ENCODE data around the gene SEPTIN1. TPM values are rescaled to one million over a fixed set of nuclear protein-coding genes. Genes with fewer than 3 reads are reported as not detected.

SEPTIN1 gene
- total and polyA plus RNA-seq, 2 of the 13 experiments (the other 11 are each of a cell fraction or from before 2014, with no cell fraction given) = 0.18 to 0.67 TPM

DNA sequence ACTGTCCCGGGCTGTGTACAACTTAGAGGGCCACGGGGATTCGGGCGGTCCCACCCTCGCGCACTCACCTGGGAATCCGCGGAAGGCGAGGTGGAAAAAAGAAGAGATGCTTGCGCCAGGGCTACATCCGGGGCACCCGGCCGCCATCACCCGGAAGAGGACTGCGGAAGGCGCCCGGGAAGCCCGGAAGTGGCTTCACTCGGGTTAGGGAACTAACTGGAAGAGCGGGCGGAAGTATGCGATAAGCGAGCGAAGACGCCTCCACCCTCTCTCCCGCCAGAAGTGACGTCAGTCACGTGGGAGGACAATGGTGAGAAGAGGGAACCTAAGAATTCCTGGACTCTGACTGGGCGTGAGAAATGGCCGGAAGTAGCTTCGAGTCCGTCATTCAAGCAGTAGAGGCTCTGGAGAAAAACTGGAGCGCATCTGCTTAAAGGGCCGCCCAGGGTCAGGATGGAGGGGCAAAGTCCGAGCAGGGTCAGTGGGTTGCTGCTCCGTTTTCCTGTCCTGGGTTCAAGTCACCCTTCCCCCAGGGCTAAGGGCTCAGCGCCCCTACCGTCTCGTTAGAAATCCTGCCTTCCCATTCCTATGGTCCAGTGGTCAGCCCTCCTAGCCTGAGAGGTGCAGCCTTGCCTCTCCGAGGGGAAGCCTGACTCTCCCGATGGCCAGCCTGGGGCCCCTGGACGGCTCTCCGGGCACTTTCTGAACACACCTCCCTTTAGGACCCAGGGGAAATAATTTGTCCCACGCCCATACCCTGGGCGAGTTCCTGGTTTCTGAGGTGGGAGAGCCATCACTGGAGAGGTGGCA lies 27.0 kb downstream of the SEPTIN1 start, which contains the start of gene CD2BP2 (continued):
- TF ChIP-seq TCF12 (IDR thresholded peaks at IDR 0.05) (no peak), TCF12 (CRISPR knock-in tag; IDR thresholded peaks at IDR 0.05) (0 out of 2 replicates have a peak, but pooled peaks have one; percentile 49), ATF7-NPFF (CRISPR knock-in tag; IDR thresholded peaks at IDR 0.05; ENCODE audit: low read depth) (peak; percentile 78), NFKBIZ (CRISPR knock-in tag; IDR thresholded peaks at IDR 0.05) (peak; percentile 74), ZFP36L1 (CRISPR knock-in tag; IDR thresholded peaks at IDR 0.05) (peak; percentile 90; the same call in 1 of the 2 replicates), WIZ (CRISPR knock-in tag; IDR thresholded peaks at IDR 0.05) (peak; percentile 87), NFYB (CRISPR knock-in tag; IDR thresholded peaks at IDR 0.05) (peak; percentile 47), CAMTA2 (CRISPR knock-in tag; IDR thresholded peaks at IDR 0.05; ENCODE audit: borderline replicate concordance) (0 out of 2 replicates have a peak, but pooled peaks have one; percentile 21), SNAPC2 (CRISPR knock-in tag; IDR thresholded peaks at IDR 0.05) (peak; percentile 56; the same call in 1 of the 2 replicates), ZNF556 (CRISPR knock-in tag; IDR thresholded peaks at IDR 0.05; ENCODE audit: borderline replicate concordance) (peak; percentile 84; the same call in 1 of the 2 replicates), ZNF232 (CRISPR knock-in tag; IDR thresholded peaks at IDR 0.05; ENCODE audit: borderline replicate concordance) (peak; percentile 84; the same call in 1 of the 2 replicates)
- TF ChIP-seq, protein P1, sequence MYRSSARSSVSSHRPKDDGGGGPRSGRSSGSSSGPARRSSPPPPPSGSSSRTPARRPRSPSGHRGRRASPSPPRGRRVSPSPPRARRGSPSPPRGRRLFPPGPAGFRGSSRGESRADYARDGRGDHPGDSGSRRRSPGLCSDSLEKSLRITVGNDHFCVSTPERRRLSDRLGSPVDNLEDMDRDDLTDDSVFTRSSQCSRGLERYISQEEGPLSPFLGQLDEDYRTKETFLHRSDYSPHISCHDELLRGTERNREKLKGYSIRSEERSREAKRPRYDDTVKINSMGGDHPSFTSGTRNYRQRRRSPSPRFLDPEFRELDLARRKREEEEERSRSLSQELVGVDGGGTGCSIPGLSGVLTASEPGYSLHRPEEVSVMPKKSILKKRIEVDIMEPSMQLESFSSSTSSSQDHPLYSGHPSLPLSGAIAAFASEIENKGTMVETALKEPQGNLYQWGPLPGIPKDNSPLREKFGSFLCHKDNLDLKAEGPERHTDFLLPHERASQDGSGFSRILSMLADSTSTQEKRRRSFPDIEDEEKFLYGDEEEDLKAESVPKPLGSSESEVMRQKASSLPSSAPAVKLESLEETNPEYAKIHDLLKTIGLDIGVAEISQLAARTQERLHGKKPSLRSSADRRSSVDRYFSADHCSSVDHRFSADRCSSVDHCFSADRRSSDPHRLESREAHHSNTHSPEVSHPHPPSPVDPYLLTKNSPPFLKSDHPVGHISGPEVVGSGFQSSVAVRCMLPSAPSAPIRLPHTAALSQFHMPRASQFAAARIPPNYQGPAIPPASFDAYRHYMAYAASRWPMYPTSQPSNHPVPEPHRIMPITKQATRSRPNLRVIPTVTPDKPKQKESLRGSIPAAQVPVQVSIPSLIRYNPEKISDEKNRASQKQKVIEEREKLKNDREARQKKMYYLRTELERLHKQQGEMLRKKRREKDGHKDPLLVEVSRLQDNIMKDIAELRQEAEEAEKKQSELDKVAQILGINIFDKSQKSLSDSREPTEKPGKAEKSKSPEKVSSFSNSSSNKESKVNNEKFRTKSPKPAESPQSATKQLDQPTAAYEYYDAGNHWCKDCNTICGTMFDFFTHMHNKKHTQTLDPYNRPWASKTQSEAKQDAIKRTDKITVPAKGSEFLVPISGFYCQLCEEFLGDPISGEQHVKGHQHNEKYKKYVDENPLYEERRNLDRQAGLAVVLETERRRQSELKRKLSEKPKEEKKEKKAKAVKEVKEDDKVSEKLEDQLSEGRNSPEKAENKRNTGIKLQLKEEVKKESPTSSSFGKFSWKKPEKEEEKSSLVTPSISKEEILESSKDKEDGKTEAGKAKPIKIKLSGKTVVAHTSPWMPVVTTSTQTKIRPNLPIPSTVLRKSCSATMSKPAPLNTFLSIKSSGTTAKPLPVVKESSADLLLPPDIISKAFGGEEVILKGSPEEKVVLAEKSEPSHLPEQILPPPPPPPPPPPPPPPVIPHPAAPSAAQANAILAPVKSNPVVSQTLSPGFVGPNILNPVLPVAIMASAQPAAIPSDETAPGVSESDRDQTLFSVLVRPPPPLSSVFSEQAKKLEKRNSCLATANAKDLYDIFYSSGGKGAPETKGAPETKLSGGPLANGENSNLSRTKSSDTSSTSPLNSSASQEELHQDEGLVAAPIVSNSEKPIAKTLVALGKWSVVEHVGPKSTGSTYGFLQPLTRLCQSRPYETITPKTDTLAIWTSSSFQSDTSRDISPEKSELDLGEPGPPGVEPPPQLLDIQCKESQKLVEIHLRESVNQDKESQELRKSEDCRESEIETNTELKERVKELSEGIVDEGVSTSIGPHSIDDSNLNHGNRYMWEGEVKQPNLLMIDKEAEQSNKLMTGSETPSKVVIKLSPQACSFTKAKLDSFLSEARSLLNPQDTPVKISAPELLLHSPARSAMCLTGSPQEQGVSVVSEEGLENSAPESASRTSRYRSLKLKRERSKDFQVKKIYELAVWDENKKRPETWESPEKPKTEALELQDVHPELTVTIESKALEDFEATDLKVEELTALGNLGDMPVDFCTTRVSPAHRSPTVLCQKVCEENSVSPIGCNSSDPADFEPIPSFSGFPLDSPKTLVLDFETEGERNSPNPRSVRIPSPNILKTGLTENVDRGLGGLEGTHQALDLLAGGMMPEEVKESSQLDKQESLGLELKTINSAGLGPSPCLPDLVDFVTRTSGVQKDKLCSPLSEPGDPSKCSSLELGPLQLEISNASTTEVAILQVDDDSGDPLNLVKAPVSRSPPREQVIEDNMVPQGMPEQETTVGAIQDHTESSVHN (CRISPR knock-in tag; IDR thresholded peaks at IDR 0.05) = no peak; the same call in 1 of the 2 replicates
- TF ChIP-seq, protein P2, sequence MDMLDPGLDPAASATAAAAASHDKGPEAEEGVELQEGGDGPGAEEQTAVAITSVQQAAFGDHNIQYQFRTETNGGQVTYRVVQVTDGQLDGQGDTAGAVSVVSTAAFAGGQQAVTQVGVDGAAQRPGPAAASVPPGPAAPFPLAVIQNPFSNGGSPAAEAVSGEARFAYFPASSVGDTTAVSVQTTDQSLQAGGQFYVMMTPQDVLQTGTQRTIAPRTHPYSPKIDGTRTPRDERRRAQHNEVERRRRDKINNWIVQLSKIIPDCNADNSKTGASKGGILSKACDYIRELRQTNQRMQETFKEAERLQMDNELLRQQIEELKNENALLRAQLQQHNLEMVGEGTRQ (IDR thresholded peaks at IDR 0.05; ENCODE audit: low read depth, low read length) = peak; percentile 95
- TF ChIP-seq, protein P2 (CRISPR knock-in tag; IDR thresholded peaks at IDR 0.05; ENCODE audit: borderline replicate concordance) = peak; percentile 95; the same call in 1 of the 2 replicates
- TF ChIP-seq, protein P3, sequence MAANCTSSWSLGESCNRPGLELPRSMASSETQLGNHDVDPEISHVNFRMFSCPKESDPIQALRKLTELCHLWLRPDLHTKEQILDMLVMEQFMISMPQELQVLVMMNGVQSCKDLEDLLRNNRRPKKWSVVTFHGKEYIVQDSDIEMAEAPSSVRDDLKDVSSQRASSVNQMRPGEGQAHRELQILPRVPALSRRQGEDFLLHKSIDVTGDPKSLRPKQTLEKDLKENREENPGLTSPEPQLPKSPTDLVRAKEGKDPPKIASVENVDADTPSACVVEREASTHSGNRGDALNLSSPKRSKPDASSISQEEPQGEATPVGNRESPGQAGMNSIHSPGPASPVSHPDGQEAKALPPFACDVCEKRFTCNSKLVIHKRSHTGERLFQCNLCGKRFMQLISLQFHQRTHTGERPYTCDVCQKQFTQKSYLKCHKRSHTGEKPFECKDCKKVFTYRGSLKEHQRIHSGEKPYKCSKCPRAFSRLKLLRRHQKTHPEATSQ (CRISPR knock-in tag; IDR thresholded peaks at IDR 0.05; ENCODE audit: borderline replicate concordance) = 0 out of 2 replicates have a peak, but pooled peaks have one; percentile 35
